ENCODE results near the gene BCL10. TPM values are rescaled to one million over a fixed set of nuclear protein-coding genes. Genes with fewer than 3 reads are reported as not detected.

BCL10 gene
- total RNA-seq, 2 donors from 2014 or later: 21.3 to 22.6 TPM

GRCh38 chr1:85228972-85229371, 47.5 kb downstream of the BCL10 start:
- Mint-ChIP-seq H3K36me3 (ENCODE audit: low read depth) (no peaks in the 10 kb centered on the region), H3K9me3 (no peaks in the 10 kb centered on the region), H3K4me1 (peaks cover 26% of the 10 kb centered on the region), H3K27ac (no peak overlapping the region), H3K27me3 (ENCODE audit: insufficient read depth) (no peaks in the 10 kb centered on the region), H3K4me3 (no peak overlapping the region)
- H3K4me1 ChIP-seq (ENCODE audit: control insufficient read depth, insufficient read depth, low read length): peaks cover 8% of the 10 kb centered on the region
- no peak for TF ChIP-seq CTCF (conservative IDR thresholded peaks at IDR 0.05)
- WGBS, 2 experiments (ENCODE audit: insufficient coverage in 1 of 2, insufficient read length in 1 of 2): 86 to 97% methylated on average over 1 of the region's 1 CpG
- no peak for DNase-seq
- H3K36me3 ChIP-seq (ENCODE audit: control insufficient read depth, insufficient read depth, low read length): no peaks in the 10 kb centered on the region
- H3K27ac ChIP-seq (ENCODE audit: low read depth, low read length): no peak overlapping the region
- H3K9me3 ChIP-seq (ENCODE audit: control insufficient read depth, low read length): no peaks in the 10 kb centered on the region
- H3K27me3 ChIP-seq (ENCODE audit: control insufficient read depth, insufficient read depth, low read length, poor library complexity, severe bottlenecking): no peaks in the 10 kb centered on the region
- no peak overlapping the region for H3K9ac ChIP-seq (ENCODE audit: extremely low read depth, low read length, poor library complexity, severe bottlenecking)
- no peak overlapping the region for H3K4me3 ChIP-seq (ENCODE audit: low read length)

DNA sequence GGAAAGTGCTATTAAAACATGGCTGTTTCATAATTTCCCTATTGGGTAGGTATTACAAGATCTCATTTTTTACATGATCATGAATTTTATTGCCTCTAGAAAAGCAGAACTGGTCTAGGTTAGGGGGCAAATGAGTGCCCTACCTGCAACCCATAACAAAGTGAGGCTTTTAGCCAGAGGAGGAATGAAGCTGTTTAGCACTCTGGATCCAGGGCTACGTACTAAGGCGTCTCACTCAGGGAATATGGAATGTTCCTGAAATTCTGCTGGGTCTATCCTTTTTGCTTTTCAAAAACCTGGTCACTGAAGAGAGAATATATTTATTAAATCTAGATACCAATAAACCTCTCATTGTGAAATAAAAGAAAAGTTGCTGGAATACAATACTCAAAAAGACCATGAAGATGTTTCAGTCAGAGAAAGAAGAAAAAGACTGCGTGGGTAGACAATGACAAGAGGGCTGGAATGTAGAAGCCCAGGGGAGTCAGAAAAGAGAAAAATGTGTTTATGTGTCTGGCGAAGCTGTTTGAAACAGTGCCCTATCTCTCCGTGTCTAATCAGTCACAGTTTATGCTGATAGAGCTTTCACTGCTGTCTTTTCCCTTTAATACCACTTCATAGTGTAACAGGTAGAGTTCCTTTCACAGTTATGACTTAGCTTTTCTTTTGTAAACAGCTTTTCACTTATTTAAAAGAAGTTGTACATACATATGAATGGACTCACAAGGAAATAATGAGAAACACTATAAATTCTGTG, 50.6 kb downstream of the BCL10 start:
- TF ChIP-seq CTCF (conservative IDR thresholded peaks at IDR 0.05): no peak
- H3K4me1 ChIP-seq (ENCODE audit: control insufficient read depth, insufficient read depth, low read length): peaks cover 8% of the 10 kb centered on the region
- Mint-ChIP-seq H3K4me1 (peaks cover 37% of the 10 kb centered on the region), H3K27ac (peak overlapping the region; percentile 69), H3K4me3 (no peak overlapping the region), H3K27me3 (ENCODE audit: insufficient read depth) (peaks cover 3% of the 10 kb centered on the region), H3K36me3 (ENCODE audit: low read depth) (no peaks in the 10 kb centered on the region), H3K9me3 (no peaks in the 10 kb centered on the region)
- no peaks in the 10 kb centered on the region for H3K27me3 ChIP-seq (ENCODE audit: control insufficient read depth, insufficient read depth, low read length, poor library complexity, severe bottlenecking)
- no peaks in the 10 kb centered on the region for H3K36me3 ChIP-seq (ENCODE audit: control insufficient read depth, insufficient read depth, low read length)
- no peaks in the 10 kb centered on the region for H3K9me3 ChIP-seq (ENCODE audit: control insufficient read depth, low read length)
- H3K27ac ChIP-seq (ENCODE audit: low read depth, low read length): no peak overlapping the region
- WGBS, 2 experiments (ENCODE audit: insufficient coverage in 1 of 2, insufficient read length in 1 of 2): 45 to 62% methylated on average over 2 to 5 of the region's 5 CpGs
- no peak for DNase-seq
- H3K4me3 ChIP-seq (ENCODE audit: low read length): no peak overlapping the region
- H3K9ac ChIP-seq (ENCODE audit: extremely low read depth, low read length, poor library complexity, severe bottlenecking): no peak overlapping the region

DNA sequence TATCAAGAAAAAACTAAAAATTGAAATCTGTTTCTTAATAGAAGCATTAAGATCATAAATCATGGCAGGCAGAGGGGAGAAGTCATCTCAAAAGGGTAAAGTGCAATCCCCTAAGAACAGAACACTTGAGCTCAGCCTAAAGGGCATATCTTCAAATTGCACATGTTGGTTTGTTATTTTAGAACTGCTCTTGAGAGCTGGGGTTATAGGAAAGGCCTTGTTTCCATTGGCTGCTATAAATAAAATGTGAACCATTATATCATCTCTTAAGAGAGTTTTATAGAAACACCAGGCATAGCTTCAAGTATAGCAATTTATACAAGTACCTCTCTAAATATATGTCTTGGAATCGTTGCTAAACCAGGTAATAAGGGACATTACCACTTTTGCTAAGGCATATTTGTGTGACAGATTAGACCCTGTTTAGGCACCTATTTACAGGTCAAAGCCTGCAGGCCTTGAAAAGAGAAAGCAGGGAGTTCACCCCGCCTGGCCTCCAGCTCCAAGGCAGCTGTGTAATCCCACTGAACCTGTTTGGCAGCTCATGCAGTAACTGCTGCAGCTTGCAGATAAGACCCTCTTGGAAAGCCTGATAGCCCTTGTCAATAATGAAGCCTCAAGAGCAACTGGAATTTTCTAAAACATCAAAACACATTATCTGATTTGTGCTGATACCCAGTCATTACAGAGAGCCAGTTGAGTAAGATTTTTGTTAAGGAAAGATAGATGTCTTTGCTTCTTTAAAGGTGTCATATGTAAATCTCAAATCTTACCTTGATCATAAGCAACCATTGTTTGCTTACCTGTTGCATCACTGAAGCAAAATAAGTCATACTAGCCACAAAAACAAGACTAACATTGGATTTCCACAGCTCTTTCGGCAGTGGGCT, 51.5 kb downstream of the BCL10 start:
- H3K27me3 ChIP-seq (ENCODE audit: control insufficient read depth, insufficient read depth, low read length, poor library complexity, severe bottlenecking): no peaks in the 10 kb centered on the region
- TF ChIP-seq CTCF (conservative IDR thresholded peaks at IDR 0.05): no peak
- no peaks in the 10 kb centered on the region for H3K9me3 ChIP-seq (ENCODE audit: control insufficient read depth, low read length)
- no peaks in the 10 kb centered on the region for H3K36me3 Mint-ChIP-seq (ENCODE audit: low read depth)
- DNase-seq: peak; percentile 89
- H3K4me3 Mint-ChIP-seq: peak overlapping the region; percentile 7
- no peak overlapping the region for H3K27ac ChIP-seq (ENCODE audit: low read depth, low read length)
- 62 to 67% methylated on average over 2 to 3 of the region's 3 CpGs for WGBS, 2 experiments (ENCODE audit: insufficient coverage in 1 of 2, insufficient read length in 1 of 2)
- H3K27ac Mint-ChIP-seq: peak overlapping the region; percentile 69
- no peak overlapping the region for H3K9ac ChIP-seq (ENCODE audit: extremely low read depth, low read length, poor library complexity, severe bottlenecking)
- H3K4me1 ChIP-seq (ENCODE audit: control insufficient read depth, insufficient read depth, low read length): peaks cover 10% of the 10 kb centered on the region
- no peaks in the 10 kb centered on the region for H3K36me3 ChIP-seq (ENCODE audit: control insufficient read depth, insufficient read depth, low read length)
- peaks cover 3% of the 10 kb centered on the region for H3K27me3 Mint-ChIP-seq (ENCODE audit: insufficient read depth)
- peaks cover 43% of the 10 kb centered on the region for H3K4me1 Mint-ChIP-seq
- peak overlapping the region; percentile 44 for H3K4me3 ChIP-seq (ENCODE audit: low read length)
- H3K9me3 Mint-ChIP-seq: no peaks in the 10 kb centered on the region
